Measurements from ENCODE around the gene CLEC9A.

DNA sequence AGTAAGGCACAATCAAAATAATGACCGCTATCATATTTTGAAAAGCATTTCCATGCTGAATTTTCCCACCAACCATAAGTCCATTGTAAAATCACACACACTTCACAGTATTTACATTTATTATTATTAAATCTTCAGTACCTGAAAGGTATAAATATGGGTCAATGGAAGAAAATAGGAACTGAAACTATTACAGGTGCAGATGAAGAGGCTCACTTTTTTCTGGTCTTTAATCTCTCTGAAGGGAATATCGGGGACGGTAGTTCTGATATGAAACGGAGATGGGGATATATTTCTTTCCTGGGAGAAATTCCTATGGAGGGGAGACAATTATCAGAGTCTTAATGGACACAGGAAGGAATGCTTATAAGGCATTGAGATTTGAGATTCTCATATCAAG is 39.9 kb downstream of the CLEC9A start:
- TF ChIP-seq HDGF (IDR thresholded peaks at IDR 0.05; ENCODE audit: borderline replicate concordance) (no peak), FOXM1 (IDR thresholded peaks at IDR 0.05; ENCODE audit: borderline replicate concordance) (no peak), CTBP1 (IDR thresholded peaks at IDR 0.05; ENCODE audit: borderline replicate concordance) (no peak), SP1 (IDR thresholded peaks at IDR 0.05) (no peak), NFRKB (IDR thresholded peaks at IDR 0.05) (no peak), ZNF384 (IDR thresholded peaks at IDR 0.05) (no peak), ARNT (IDR thresholded peaks at IDR 0.05) (no peak), SUZ12 (IDR thresholded peaks at IDR 0.05) (no peak)

Data from HEK293T (cell line).